Glutamatergic neuron (in vitro differentiated cells): ENCODE measurements around the gene SLC25A19. TPM values are rescaled to one million over a fixed set of nuclear protein-coding genes. Genes with fewer than 3 reads are reported as not detected.

Experiments used
- DNase-seq: peaks from one replicate; pipeline ENCODE4 v3.0.0; 2022
- H3K27ac Mint-ChIP-seq: one replicate; pipeline ENCODE4 v1.8.0; 2020; ENCODE audit warnings: mild to moderate bottlenecking, mixed read lengths, inconsistent platforms; ENCODE audit not compliant: unreplicated experiment
- H3K27me3 Mint-ChIP-seq: one replicate; pipeline ENCODE4 v1.8.0; 2020; ENCODE audit warnings: mild to moderate bottlenecking, moderate library complexity, mixed read lengths, inconsistent platforms; ENCODE audit not compliant: unreplicated experiment
- H3K36me3 Mint-ChIP-seq: one replicate; pipeline ENCODE4 v1.8.0; 2020; ENCODE audit warnings: mild to moderate bottlenecking, mixed read lengths, inconsistent platforms; ENCODE audit not compliant: unreplicated experiment
- H3K4me1 Mint-ChIP-seq: one replicate; pipeline ENCODE4 v1.8.0; 2020; ENCODE audit warnings: mild to moderate bottlenecking, low read depth, mixed read lengths, inconsistent platforms; ENCODE audit not compliant: unreplicated experiment
- H3K4me3 Mint-ChIP-seq: one replicate; pipeline ENCODE4 v1.8.0; 2020; ENCODE audit warnings: mild to moderate bottlenecking, mixed read lengths, inconsistent platforms; ENCODE audit not compliant: unreplicated experiment
- H3K9me3 Mint-ChIP-seq: one replicate; pipeline ENCODE4 v1.8.0; 2020; ENCODE audit warnings: mild to moderate bottlenecking, moderate library complexity, mixed read lengths, inconsistent platforms; ENCODE audit not compliant: unreplicated experiment
- total RNA-seq: library from RNA; stranded (reverse); fragmentation: NEBNext Ultra II Directional; extraction: Animal tissue kit (Norgen Biotek cat#: 25700); gene quantifications from one replicate; pipeline ENCODE4 v1.2.1, GENCODE V29; 2021; ENCODE audit not compliant: unreplicated experiment
- TF ChIP-seq, protein P1 (sequence below): fragments of 200-600 bp; sonication (generic); IDR thresholded peaks from one replicate; pipeline ENCODE4 v1.5.0; 2021; ENCODE audit not compliant: partially characterized antibody, unreplicated experiment

The SLC25A19 gene
- total RNA-seq, 1 donor from 2014 or later, result 9.3 TPM

- peaks cover 4% of the 10 kb centered on the region for H3K9me3 Mint-ChIP-seq
- peaks cover 2% of the 10 kb centered on the region for H3K4me1 Mint-ChIP-seq
- TF ChIP-seq, protein P1, sequence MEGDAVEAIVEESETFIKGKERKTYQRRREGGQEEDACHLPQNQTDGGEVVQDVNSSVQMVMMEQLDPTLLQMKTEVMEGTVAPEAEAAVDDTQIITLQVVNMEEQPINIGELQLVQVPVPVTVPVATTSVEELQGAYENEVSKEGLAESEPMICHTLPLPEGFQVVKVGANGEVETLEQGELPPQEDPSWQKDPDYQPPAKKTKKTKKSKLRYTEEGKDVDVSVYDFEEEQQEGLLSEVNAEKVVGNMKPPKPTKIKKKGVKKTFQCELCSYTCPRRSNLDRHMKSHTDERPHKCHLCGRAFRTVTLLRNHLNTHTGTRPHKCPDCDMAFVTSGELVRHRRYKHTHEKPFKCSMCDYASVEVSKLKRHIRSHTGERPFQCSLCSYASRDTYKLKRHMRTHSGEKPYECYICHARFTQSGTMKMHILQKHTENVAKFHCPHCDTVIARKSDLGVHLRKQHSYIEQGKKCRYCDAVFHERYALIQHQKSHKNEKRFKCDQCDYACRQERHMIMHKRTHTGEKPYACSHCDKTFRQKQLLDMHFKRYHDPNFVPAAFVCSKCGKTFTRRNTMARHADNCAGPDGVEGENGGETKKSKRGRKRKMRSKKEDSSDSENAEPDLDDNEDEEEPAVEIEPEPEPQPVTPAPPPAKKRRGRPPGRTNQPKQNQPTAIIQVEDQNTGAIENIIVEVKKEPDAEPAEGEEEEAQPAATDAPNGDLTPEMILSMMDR, result peak; percentile 81
- peaks cover 7% of the 10 kb centered on the region for H3K27me3 Mint-ChIP-seq
- peak overlapping the region; percentile 84 for H3K4me3 Mint-ChIP-seq
- no peak overlapping the region for H3K27ac Mint-ChIP-seq
- no peaks in the 10 kb centered on the region for H3K36me3 Mint-ChIP-seq
- DNase-seq, result peak; percentile 86
Observed at GRCh38 chr17:75271233-75271954, 17.8 kb downstream of the SLC25A19 start.

GRCh38 chr17:75270966-75271232 is 18.3 kb downstream of the SLC25A19 start, which contains the start of gene MIF4GD:
Gene MIF4GD (minus strand): TSS chr17:75271231. CDS start chr17:75270195, 1,036 bp downstream.
- Mint-ChIP-seq H3K4me3 (peak within 1 kb of the TSS; percentile 84), H3K36me3 (no peaks in the 10 kb centered on the region), H3K9me3 (peaks cover 5% of the 10 kb centered on the region), H3K4me1 (peaks cover 2% of the 10 kb centered on the region), H3K27ac (peak within 1 kb of the TSS; percentile 48), H3K27me3 (peaks cover 7% of the 10 kb centered on the region)
- TF ChIP-seq, protein P1, result no peak
- no peak for DNase-seq

DNA sequence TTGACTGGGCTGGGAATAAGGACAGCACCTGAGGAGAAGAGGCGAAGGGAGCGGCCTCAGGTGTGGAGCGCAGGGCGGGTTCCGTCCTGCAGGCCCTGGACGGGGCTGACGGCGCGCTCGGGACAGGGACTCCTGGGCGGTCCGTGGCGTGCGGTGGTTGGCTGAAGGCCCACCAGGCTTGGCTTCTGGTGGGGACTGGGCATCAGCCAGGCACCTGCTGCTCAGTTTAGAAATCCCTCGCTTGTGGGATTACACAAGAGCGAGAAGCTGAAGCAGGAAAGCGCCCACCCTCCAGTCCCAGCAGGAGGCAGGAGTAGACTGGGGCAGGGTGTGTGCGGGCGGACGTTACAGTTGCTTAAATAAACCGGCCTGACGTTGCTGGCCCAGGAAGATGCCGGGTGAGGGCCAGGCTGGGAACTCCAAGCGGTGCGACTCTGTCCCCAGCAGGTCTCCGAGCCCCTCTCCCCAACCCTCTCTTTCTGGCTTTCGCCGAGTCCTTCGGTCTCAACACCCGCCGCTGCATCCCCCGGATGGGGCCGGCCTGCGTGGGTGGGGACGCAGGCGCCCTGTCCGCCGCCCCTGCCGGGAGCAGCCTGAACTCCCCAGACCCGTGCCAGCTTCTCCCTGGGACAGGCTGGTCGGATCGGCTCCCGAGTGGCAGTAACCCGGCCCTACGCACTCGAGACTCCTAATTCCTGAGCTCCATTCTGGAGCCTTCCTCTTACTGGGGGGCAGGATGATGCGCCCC is 18.8 kb downstream of the SLC25A19 start:
- TF ChIP-seq, protein P1, result no peak
- Mint-ChIP-seq H3K36me3 (no peaks in the 10 kb centered on the region), H3K4me1 (peaks cover 2% of the 10 kb centered on the region), H3K9me3 (peaks cover 5% of the 10 kb centered on the region), H3K27me3 (peaks cover 7% of the 10 kb centered on the region), H3K27ac (peak overlapping the region; percentile 48), H3K4me3 (peak overlapping the region; percentile 81)
- peak; percentile 72 for DNase-seq

- H3K4me1 Mint-ChIP-seq, result peaks cover 2% of the 10 kb centered on the region
- TF ChIP-seq, protein P1, result no peak
- H3K9me3 Mint-ChIP-seq, result peaks cover 5% of the 10 kb centered on the region
- no peaks in the 10 kb centered on the region for H3K36me3 Mint-ChIP-seq
- DNase-seq, result no peak
- peak overlapping the region; percentile 81 for H3K4me3 Mint-ChIP-seq
- H3K27ac Mint-ChIP-seq, result no peak overlapping the region
- peaks cover 7% of the 10 kb centered on the region for H3K27me3 Mint-ChIP-seq
Observed at GRCh38 chr17:75269844-75270217, 19.4 kb downstream of the SLC25A19 start.
